HL-60 (cell line): ENCODE measurements around the gene GRB7.

Experiments
- DNase-seq, 2 experiments: peaks; one replicate each; pipeline ENCODE4 v3.0.0-alpha.2; 2010 to 2020; ENCODE audit warnings: low read depth in 1 of 2, low spot score in 1 of 2
- H3K27ac ChIP-seq: fragments of 250-450 bp; sonication (Bioruptor Pico); replicated peaks from 2 replicates; pipeline ENCODE4 v1.5.1; 2020; ENCODE audit warnings: mild to moderate bottlenecking, moderate library complexity
- H3K27me3 ChIP-seq: fragments of 250-450 bp; sonication (Bioruptor Pico); 2 replicates; pipeline ENCODE4 v1.5.1; 2021; ENCODE audit warnings: mild to moderate bottlenecking, moderate library complexity; ENCODE audit not compliant: insufficient read depth, poor library complexity, severe bottlenecking
- H3K4me3 ChIP-seq: replicated peaks from 2 replicates; pipeline ENCODE4 v1.5.1; 2011; ENCODE audit warnings: mild to moderate bottlenecking, control low read depth, low read length; ENCODE audit not compliant: insufficient read depth
- CTCF ChIP-seq: IDR thresholded peaks from one replicate; pipeline ENCODE4 v1.5.1; 2011; ENCODE audit warnings: low read length, control low read depth, inconsistent platforms; ENCODE audit not compliant: insufficient read depth
- GABPA ChIP-seq: IDR thresholded peaks from 2 replicates; pipeline ENCODE4 v1.6.1; 2012; ENCODE audit warnings: low read depth
- POLR2AphosphoS5 ChIP-seq: IDR thresholded peaks from 2 replicates; pipeline ENCODE4 v1.6.1; 2012; ENCODE audit warnings: low read depth
- REST ChIP-seq: IDR thresholded peaks from 2 replicates; pipeline ENCODE4 v1.6.1; 2012; ENCODE audit warnings: low read depth; ENCODE audit not compliant: insufficient replicate concordance
- SPI1 ChIP-seq: IDR thresholded peaks from 2 replicates; pipeline ENCODE4 v1.6.1; 2012; ENCODE audit warnings: low read depth, mild to moderate bottlenecking, borderline replicate concordance

Gene GRB7

DNA sequence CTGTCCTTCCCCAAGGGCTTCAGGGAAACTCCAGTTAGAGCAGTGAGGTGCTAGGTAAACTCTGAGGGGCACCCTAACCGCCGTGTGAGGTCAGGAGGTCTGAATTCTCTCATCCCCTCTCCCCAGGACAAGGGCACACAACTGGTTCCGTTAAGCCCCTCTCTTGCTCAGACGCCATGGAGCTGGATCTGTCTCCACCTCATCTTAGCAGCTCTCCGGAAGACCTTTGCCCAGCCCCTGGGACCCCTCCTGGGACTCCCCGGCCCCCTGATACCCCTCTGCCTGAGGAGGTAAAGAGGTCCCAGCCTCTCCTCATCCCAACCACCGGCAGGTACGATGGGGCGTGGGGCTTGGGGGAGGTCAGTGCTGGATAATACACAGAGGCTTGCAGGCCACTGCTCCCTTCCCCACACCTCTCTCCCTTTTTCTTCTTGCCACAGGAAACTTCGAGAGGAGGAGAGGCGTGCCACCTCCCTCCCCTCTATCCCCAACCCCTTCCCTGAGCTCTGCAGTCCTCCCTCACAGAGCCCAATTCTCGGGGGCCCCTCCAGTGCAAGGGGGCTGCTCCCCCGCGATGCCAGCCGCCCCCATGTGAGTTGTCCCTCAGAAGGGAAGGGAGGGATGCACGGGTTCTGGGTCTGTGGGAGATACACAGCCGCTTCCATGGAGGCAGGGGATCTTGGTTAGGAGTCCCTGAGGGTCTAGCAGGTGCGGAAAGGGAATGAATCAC, 4.6 kb downstream of the GRB7 start:
- TF ChIP-seq POLR2AphosphoS5 (no peak), CTCF (no peak), SPI1 (no peak), REST (no peak), GABPA (no peak)
- H3K27ac ChIP-seq: no peak overlapping the region
- no peak for DNase-seq
- peaks cover 51% of the 10 kb centered on the region for H3K27me3 ChIP-seq
- no peak overlapping the region for H3K4me3 ChIP-seq

DNA sequence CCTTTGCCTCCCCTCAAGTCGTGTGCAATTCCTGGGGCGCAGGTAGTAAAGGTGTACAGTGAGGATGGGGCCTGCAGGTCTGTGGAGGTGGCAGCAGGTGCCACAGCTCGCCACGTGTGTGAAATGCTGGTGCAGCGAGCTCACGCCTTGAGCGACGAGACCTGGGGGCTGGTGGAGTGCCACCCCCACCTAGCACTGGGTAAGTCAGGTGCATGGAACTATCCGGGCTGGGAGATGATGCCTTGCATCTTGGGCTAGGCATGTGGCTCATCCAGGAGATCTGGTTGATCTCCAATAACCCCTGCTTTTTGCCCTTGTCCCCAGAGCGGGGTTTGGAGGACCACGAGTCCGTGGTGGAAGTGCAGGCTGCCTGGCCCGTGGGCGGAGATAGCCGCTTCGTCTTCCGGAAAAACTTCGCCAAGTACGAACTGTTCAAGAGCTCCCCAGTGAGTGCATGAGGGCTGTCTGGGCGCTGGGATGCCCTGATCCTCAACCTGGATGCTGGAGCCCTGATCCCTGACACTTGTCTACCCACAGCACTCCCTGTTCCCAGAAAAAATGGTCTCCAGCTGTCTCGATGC, 5.2 kb downstream of the GRB7 start:
- Histone ChIP-seq H3K4me3 (no peak overlapping the region), H3K27me3 (peaks cover 45% of the 10 kb centered on the region), H3K27ac (no peak overlapping the region)

More for the DNA sequence above, 5.2 kb downstream of the GRB7 start:
- no peak for DNase-seq
- TF ChIP-seq CTCF (no peak), REST (no peak), POLR2AphosphoS5 (no peak), GABPA (no peak), SPI1 (no peak)
